MM.1S (cell line): Measurements from ENCODE around the gene HOXB5.

Experiments
- DNase-seq: peaks from one replicate; pipeline ENCODE4 v3.0.0-alpha.2; 2015
- H2AFZ ChIP-seq: fragments of 300-600 bp; sonication (generic); 2 replicates; pipeline ENCODE4 v1.6.0; 2016; ENCODE audit warnings: antibody characterized with exemption, low read length
- H3F3A ChIP-seq: fragments of 300-600 bp; sonication (generic); 2 replicates; pipeline ENCODE4 v1.6.1; 2016; ENCODE audit warnings: mild to moderate bottlenecking, antibody characterized with exemption, low read length, moderate library complexity, mixed read lengths; ENCODE audit not compliant: insufficient read depth
- H3K27ac ChIP-seq: fragments of 300-600 bp; sonication (generic); 2 replicates; pipeline ENCODE4 v1.5.1; 2016; ENCODE audit warnings: mild to moderate bottlenecking, low read length
- H3K27me3 ChIP-seq: fragments of 300-600 bp; sonication (generic); replicated peaks from 2 replicates; pipeline ENCODE4 v1.6.0; 2016; ENCODE audit warnings: low read length; ENCODE audit not compliant: insufficient read depth
- H3K36me3 ChIP-seq: fragments of 300-600 bp; sonication (generic); replicated peaks from 2 replicates; pipeline ENCODE4 v1.6.1; 2016; ENCODE audit warnings: mild to moderate bottlenecking, low read length, mixed read lengths; ENCODE audit not compliant: insufficient read depth
- H3K4me1 ChIP-seq: fragments of 300-600 bp; sonication (generic); 2 replicates; pipeline ENCODE4 v1.6.1; 2016; ENCODE audit warnings: low read length, mixed read lengths
- H3K4me2 ChIP-seq: fragments of 300-600 bp; sonication (generic); 2 replicates; pipeline ENCODE4 v1.6.0; 2016; ENCODE audit warnings: low read depth, low read length
- H3K4me3 ChIP-seq: fragments of 300-600 bp; sonication (generic); 2 replicates; pipeline ENCODE4 v1.5.1; 2016; ENCODE audit warnings: low read length, mixed read lengths
- H3K79me2 ChIP-seq: fragments of 300-600 bp; sonication (generic); 2 replicates; pipeline ENCODE4 v1.6.1; 2016; ENCODE audit warnings: mixed run types, low read length, mixed read lengths
- H3K9ac ChIP-seq: fragments of 300-600 bp; sonication (generic); 2 replicates; pipeline ENCODE4 v1.6.1; 2016; ENCODE audit warnings: low read length, mixed read lengths
- H3K9me2 ChIP-seq: fragments of 300-600 bp; sonication (generic); replicated peaks from 2 replicates; pipeline ENCODE4 v1.6.1; 2016; ENCODE audit warnings: mild to moderate bottlenecking, low read length, mixed read lengths; ENCODE audit not compliant: insufficient read depth
- H3K9me3 ChIP-seq: fragments of 300-600 bp; sonication (generic); replicated peaks from 2 replicates; pipeline ENCODE4 v1.6.1; 2016; ENCODE audit warnings: mild to moderate bottlenecking, low read length, mixed read lengths; ENCODE audit not compliant: insufficient read depth
- H4K20me1 ChIP-seq: fragments of 300-600 bp; sonication (generic); 2 replicates; pipeline ENCODE4 v1.6.1; 2016; ENCODE audit warnings: mild to moderate bottlenecking, low read length, moderate library complexity, mixed read lengths; ENCODE audit not compliant: insufficient read depth
- EZH2 ChIP-seq: fragments of 300-600 bp; sonication (generic); optimal IDR thresholded peaks from 2 replicates; pipeline ENCODE3; 2017; ENCODE audit warnings: low read depth, mild to moderate bottlenecking, antibody characterized with exemption, low read length, mixed read lengths
- EZH2phosphoT487 ChIP-seq: fragments of 300-600 bp; sonication (generic); IDR thresholded peaks from 2 replicates; pipeline ENCODE4 v1.6.1; 2018; ENCODE audit warnings: antibody characterized with exemption, low read length
- TF ChIP-seq, protein P1 (sequence below): fragments of 300-600 bp; sonication (generic); IDR thresholded peaks from 2 replicates; pipeline ENCODE4 v1.5.1; 2016; ENCODE audit warnings: antibody characterized with exemption, low read length, mixed read lengths

The HOXB5 gene

DNA sequence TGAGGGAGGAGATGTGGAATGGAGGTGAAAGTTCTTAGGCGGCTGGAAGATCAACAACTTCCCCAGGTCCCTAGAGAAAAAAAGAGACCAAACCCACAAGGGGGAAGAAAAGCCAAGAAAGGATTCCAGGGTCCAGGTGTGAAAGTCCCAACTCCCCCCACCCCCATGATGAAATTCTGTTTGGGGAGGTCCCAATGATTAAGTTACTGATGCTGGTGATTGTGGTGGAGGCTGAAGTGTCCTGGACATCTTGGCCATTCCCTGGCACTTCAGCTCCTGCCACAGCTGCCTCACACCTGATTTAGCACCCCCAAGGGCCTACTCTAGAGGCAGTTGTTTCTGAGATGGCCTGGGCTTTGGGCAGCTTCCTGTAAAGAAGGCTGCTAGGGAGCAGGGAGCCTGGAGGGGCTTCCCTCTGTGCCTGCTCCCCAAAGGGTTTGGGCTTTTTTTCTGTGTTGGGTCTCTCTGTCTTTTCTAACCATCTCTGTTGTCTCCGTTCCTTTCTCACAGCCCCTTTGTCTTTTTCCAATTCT lies 28.5 kb downstream of the HOXB5 start:
- H3K27me3 ChIP-seq: no peaks in the 10 kb centered on the region
- no peaks in the 10 kb centered on the region for H3K36me3 ChIP-seq

DNA sequence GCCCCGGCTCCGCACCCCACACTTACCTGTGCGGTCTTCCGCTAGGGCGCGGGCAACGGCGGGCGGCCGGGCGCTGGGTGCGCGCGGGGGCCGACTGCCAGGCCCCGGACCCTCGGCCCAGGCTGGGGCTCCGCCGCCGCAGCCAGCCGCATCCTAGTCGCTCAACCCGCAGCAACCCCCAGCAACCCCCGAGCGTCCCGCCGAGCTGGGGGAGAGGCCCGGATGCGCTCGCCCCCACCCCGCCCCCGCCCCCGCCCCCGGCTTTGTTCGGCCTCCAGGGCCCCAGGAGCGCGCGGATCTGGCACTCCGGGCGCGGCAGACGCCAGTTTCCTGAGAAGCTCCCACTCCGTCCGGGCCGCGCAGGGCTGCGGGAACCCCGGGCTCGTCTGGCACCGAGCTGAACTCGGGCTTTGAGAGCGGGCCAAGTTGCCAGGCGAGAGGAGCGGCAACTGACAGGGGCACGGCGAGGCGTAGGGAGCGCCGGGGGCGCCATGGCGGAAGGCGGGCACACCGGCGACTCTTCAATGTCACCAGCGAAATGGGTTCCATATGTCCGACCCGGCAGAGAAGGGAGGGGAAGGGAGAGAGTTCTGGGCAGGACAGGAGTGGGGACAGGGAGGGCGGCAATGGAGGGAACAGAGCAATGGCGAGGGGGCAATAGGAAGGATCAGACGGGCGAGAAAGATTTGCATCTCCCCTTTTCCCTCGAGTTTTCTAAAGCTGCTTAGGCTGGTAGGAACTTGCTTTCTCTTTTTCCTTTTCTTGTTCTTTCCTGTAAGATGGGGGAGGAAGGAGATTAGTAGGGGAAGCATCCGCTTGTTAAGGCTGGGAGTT lies 29.2 kb downstream of the HOXB5 start:
- Histone ChIP-seq H3K27ac (no peak overlapping the region), H3K4me2 (no peak overlapping the region), H3K9me2 (no peaks in the 10 kb centered on the region), H3F3A (no peaks in the 10 kb centered on the region), H3K9ac (no peak overlapping the region), H3K27me3 (no peaks in the 10 kb centered on the region), H3K79me2 (0 out of 2 replicates have a peak, but pooled peaks cover 3% of the 10 kb centered on the region), H2AFZ (no peak overlapping the region), H3K4me3 (no peak overlapping the region), H3K4me1 (no peaks in the 10 kb centered on the region), H4K20me1 (no peaks in the 10 kb centered on the region), H3K9me3 (no peaks in the 10 kb centered on the region), H3K36me3 (no peaks in the 10 kb centered on the region)
- TF ChIP-seq, protein P1, sequence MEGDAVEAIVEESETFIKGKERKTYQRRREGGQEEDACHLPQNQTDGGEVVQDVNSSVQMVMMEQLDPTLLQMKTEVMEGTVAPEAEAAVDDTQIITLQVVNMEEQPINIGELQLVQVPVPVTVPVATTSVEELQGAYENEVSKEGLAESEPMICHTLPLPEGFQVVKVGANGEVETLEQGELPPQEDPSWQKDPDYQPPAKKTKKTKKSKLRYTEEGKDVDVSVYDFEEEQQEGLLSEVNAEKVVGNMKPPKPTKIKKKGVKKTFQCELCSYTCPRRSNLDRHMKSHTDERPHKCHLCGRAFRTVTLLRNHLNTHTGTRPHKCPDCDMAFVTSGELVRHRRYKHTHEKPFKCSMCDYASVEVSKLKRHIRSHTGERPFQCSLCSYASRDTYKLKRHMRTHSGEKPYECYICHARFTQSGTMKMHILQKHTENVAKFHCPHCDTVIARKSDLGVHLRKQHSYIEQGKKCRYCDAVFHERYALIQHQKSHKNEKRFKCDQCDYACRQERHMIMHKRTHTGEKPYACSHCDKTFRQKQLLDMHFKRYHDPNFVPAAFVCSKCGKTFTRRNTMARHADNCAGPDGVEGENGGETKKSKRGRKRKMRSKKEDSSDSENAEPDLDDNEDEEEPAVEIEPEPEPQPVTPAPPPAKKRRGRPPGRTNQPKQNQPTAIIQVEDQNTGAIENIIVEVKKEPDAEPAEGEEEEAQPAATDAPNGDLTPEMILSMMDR: no peak
- TF ChIP-seq EZH2phosphoT487 (no peak), EZH2 (no peak)
- no peak for DNase-seq

More for the DNA sequence above, 28.5 kb downstream of the HOXB5 start:
- Histone ChIP-seq H3K4me1 (no peaks in the 10 kb centered on the region), H3K9me2 (no peaks in the 10 kb centered on the region), H3F3A (no peaks in the 10 kb centered on the region), H3K9ac (no peak overlapping the region), H3K9me3 (no peaks in the 10 kb centered on the region), H3K4me3 (no peak overlapping the region), H3K27ac (no peak overlapping the region), H3K4me2 (no peak overlapping the region), H4K20me1 (no peaks in the 10 kb centered on the region), H2AFZ (no peak overlapping the region), H3K79me2 (0 out of 2 replicates have a peak, but pooled peaks cover 3% of the 10 kb centered on the region)
- no peak for TF ChIP-seq EZH2
- TF ChIP-seq EZH2phosphoT487: no peak
- TF ChIP-seq, protein P1: no peak
- DNase-seq: no peak

DNA sequence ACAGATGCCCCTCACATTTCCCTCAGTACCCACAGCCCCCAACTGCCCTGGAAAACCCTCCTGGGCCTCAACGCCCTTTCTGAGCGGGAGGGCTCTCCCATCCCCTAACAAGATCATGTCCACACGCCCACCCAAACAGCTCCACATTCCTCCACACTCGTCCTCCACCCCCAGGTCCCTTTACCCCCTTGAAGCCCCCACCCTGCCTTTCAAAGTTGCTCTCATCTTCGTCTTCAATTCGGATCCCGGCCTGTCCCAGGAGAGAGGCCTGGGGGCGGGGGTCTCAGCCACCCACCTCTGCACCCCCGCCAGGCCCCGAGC lies 29.8 kb downstream of the HOXB5 start:
- Histone ChIP-seq H4K20me1 (no peaks in the 10 kb centered on the region), H3K36me3 (no peaks in the 10 kb centered on the region), H3K9me3 (no peaks in the 10 kb centered on the region), H3F3A (no peaks in the 10 kb centered on the region), H3K27ac (no peak overlapping the region), H2AFZ (no peak overlapping the region), H3K4me3 (no peak overlapping the region), H3K27me3 (no peaks in the 10 kb centered on the region), H3K4me2 (no peak overlapping the region), H3K9me2 (no peaks in the 10 kb centered on the region), H3K4me1 (no peaks in the 10 kb centered on the region), H3K79me2 (0 out of 2 replicates have a peak, but pooled peaks cover 3% of the 10 kb centered on the region), H3K9ac (no peak overlapping the region)
- no peak for DNase-seq
- TF ChIP-seq EZH2 (no peak), EZH2phosphoT487 (no peak)
- TF ChIP-seq, protein P1: no peak
